Stimulated activated CD8-positive, alpha-beta memory T cell treated with anti-CD3 and anti-CD28 coated beads, Interleukin-15, amount 100 ng/mL, for 4 hours (primary cell): ENCODE data around the gene DCAF6.
"Not testable (repeated sequence)": the region's sequence is repeated elsewhere in the genome, so short reads cannot be mapped to it uniquely, and the experiment has no call there.

ENCODE experiments used
- DNase-seq, 2 donors: peaks; one replicate each; pipeline ENCODE4 v3.0.0-alpha.2; 2020; ENCODE audit warnings: low read depth in 2 of 2

Gene DCAF6

DNA sequence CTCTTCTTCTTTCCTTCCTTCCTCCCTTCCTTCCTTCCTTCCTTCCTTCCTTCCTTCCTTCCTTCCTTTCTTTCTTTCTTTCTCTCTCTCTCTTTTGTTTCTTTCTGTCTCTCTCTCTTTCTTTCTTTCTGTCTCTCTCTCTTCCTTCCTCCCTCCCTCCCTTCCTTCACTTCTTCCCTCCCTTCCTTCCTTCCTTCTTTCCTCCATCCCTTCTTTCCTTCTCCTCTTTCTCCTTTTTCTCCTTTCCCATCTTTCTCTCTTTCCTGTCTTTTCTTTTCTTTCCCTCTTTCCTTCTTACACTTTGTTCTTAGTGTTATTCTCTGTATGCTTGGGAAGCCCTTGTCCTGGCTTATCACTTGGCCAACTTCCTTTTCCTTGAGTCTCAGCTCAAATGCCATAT, 72.8 kb downstream of the DCAF6 start:
- DNase-seq = no peak

DNA sequence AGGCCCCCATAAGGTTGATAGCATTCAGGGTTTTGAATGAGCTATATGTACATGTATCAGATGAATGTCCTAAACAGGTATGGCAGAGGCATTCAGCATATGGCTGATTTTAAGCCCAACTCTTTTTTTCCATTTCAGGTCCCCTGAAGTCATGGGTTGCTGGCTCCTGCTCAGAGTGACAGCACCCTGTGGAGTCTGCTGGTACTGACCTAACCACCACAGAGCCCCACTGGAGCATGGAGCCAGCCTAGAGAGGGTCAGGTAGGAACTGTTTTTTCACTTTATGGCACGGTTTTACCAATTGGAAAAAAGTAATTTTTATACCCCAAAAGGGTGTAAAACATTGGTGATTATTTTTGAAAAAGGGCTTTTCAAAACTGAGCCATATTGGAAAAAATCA, 82.9 kb downstream of the DCAF6 start:
- no peak for DNase-seq

DNA sequence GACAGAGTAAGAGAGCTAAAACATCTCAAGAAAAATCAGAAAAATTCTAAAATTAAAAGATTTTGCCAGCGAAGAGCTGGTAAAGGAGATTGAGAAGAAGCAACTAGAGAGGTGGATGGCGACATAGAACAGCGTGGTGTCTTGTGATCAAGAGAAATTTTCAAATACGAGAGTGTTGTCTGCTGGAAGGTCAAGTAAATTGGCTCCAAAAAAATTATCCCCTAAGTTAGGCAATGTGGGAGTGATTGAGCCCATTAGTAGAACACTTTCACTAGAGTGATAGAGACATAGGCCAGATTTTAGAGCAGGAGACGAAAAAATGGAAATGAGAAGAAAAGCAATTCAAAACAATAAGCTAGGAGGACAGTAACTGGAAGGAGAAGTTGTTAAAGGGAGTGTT, 94.7 kb downstream of the DCAF6 start:
- DNase-seq = no peak

DNA sequence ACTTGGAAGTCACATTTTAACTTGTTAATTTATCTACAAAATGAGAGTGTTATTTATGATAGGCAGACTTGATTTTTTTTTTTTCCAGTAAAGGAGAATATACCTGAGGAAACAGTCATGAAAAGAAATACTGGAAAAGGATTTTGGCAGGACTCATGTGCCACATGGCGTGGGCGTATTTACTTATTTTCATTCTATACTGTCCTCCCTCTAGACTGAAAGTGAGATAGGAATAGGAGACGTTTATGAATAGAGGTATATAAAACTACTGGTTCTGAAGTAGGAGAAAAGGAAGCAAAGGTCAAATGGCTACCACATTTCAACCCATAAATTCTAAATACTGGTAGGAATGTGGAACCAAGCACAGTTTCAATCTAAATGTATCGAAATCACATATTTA, 95.1 kb downstream of the DCAF6 start:
- DNase-seq = no peak

DNA sequence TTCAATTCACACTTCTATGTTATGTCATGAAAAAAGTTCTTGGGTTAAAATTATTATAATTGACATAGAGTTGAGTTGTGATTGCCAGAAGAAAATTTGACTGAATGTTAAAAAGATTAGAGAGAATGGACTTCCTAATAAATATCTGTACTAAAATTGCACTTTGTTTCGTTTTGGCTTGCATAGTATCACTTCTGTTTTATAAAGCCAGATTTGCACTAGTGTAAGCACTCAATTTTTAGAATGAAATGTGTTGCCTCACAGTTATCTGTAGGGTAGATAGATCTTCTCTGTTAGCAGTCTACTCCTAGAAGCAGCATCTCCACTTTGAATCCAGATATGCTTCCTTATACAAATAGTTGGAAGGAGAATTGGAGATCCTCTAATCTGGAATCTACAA, 95.5 kb downstream of the DCAF6 start:
- DNase-seq = no peak

DNA sequence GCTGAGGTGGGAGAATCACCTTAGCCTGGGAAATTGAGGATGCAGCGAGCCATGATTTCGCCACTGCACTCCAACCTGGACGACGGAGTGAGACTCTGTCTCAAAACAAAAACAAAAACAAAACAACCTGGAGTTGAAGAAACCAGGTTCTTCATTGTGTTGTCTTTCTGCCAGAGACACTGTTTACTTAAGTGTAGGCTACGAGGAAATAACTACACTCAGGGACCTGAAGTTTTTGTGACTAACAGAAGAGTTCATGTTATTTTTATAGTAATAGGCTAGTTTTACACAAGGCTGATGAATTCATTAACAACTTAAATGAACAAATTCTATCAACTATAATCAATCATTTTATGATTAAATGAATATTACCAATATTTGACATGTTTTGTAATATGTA, 98.9 kb downstream of the DCAF6 start:
- no peak for DNase-seq

DNA sequence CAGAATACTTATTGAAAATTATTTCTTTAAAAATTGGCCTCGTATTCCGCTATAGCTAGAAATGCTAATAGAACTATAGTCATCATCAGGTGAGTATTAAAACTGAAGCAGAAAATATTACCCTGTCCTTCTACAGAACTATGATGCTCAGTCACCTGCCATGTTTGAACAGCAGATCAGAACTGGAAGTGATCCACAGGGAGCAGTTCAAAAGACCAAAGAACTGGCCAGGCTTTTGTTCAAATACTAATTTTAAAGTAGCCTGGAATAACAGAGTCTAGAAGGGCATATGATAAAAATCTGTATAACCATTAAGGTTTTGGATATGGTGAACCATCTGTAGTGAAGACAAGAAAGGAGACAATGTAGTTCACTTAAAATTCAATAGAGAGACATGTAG, 105.9 kb downstream of the DCAF6 start:
- DNase-seq = no peak

DNA sequence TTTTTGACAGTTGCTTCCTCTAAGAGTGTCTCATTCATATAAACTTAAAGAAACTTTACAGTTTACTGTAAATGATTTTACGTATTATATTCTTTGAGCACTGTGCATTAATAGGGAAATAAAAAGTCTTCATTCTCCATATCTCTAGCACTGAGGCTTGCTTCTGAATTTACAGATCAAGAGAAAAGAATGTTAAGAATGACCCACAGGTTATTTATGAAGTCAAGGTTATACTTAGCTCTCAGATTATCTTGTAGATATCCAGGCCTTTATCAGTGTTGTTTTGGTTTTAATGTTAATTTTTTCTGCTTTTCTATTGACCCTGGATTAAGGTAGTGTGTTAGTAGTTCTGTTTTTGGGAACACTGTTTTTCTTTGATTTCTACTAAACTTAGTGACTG, 108.8 kb downstream of the DCAF6 start:
- DNase-seq = no peak

DNA sequence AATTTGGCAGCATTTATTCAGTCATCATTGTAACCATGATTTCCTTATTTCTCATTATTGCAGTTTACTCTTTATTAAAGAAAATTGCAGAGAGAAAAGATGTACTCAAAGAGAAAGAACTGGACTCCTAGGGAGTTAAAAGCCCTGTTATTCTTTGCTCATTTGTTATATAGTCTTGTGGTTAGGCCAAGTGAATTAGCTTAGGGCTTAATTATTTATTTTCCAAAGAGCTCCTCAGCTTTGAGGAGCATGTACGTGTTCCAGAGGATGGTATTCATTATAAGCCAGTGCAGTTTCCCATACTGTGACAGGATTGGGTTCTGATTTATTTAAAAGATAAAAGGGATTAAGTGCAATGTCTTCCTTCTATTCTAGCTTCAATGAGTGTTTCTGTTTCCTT, 113.8 kb downstream of the DCAF6 start:
- DNase-seq = no peak

DNA sequence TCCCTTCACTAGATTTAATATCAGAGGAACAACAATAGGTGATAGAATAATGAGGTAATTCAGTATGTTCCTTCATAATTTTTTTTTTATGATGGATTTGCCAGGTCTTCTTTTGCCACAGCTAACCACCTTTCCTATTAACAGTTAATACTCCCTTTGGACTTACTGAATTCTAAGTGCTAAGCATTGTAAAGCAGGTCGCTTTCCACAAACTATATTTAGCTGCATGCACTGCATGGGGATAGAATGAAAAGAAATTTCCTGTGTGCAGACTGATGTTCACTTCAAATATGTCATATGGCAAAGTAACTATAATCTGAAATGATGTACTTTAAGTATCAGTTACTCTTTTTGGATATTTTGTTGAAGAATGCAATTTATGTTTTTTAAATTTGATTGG, 114.4 kb downstream of the DCAF6 start:
- DNase-seq = no peak

DNA sequence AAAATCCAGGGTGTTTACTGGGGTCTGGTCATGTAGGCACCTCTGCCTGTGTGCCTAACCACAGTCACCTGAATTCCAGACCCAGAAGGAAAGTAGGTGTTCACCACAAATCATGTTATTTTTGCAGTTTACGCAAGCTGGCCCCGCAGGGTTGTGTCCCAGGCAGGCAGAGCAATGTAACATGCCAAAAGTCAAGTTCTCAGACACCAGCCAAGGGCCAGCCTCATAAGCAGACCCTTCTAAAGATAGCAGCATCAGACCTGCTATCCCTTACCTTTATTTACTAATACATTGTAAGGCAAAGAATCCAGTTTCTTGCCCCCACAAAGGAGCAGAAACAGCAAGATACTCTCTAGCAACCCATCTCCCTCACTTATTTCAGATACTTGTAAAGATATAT, 117.2 kb downstream of the DCAF6 start:
- no peak for DNase-seq

DNA sequence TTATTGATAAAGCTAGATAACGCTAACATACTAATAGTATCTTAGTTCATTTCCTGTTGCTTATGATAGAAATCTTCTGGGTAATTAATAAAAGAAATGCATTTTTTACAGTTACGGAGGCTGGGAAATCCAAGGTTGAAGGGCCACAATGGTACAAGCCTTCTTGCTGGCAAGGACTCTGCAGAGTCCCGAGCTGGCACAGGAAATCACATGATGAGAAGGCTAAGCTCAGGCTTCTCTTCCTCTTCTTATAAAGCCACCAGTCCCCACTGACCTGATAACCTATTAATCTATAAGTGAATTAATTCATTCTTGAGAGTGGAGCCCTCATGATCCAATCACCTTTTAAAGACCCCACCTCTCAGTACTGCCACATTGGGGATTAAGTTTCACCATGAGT, 117.6 kb downstream of the DCAF6 start:
- no peak for DNase-seq

DNA sequence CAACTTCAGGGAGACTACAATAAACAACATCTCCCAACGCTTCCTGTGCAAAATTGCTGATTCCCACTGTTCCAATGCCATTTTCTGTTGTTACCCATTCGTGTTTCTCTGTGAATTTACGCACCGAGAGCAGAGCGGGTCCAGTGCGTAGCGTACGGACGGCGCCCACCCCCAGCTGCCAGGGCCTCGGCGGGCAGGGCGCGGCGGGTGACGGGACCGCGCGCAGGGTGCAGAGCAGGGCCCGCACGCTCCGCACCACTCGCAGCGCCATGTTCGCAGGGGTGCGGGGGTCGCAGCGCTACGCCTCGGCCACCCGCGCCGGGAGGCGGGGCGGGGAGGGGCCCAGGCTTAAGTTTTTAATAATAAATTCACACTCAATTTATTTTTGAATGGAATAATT, 119.7 kb downstream of the DCAF6 start:
- DNase-seq = not testable (repeated sequence)

DNA sequence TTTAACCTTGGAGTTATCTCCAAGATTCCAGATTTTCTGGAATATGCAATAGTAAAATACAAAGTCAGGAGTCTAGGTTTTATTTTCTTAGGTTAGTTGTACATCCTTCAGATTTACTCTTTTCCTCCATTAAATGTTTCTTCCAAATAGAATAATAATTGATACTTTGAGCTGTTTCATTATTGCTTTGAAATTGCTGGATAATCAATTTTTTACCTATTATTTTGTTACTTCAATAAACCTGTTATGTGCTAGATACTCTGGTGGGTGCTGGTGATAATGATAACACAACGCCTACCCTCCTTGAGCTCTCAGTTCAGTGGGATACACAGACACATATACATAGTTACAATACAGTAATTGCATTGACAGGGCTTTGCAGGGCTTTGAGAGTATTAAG, 120.9 kb downstream of the DCAF6 start:
- DNase-seq = no peak

DNA sequence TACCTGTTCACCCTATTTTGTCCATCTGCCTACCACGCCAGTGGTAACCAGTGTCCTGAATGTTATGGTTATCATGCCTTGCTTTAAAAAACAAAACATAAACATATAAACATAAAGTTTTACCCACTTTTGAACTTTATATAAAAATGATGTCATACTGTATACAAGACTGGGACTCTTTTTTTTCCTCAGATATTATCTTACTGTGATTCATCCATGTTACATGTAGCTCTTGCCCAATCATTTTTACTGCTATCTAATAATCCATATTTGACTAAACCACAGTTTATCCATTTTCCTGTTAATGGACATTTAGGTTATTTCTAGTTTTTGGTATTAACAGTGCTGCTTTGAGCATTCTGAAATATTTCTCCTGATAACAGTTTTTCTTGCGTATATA, 121.4 kb downstream of the DCAF6 start:
- no peak for DNase-seq

DNA sequence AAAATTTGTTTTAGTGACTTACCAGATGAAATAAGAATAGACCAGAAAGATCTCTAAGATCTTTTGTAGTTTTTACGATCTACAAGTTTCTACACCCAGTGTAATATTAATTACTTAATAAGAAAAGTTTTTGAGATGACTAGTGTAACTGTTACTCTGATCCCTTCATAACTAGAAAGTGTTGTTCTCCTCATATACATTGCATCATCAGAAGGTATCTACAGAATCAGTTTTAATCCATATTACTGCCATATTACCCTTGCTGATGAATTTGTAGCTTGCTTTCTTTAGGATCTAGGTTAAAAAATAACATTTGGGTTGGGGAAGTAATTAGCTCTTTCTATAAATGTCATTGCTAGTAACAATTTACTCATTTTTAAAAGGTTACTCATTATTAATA, 127.7 kb downstream of the DCAF6 start:
- no peak for DNase-seq

DNA sequence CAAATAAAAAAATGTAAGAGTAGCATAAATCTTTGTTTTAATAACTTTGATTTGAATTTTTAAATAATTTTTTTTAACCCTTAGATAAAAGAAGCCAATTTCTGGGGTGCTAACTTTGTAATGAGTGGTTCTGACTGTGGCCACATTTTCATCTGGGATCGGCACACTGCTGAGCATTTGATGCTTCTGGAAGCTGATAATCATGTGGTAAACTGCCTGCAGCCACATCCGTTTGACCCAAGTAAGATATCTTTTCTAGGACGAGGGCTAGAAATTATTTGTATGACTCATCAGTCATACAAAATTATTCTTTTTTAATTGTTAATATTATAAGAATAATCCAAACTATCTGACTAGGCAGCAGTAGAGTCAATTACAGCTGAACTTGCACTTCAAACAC, 129.0 kb downstream of the DCAF6 start:
- no peak for DNase-seq

DNA sequence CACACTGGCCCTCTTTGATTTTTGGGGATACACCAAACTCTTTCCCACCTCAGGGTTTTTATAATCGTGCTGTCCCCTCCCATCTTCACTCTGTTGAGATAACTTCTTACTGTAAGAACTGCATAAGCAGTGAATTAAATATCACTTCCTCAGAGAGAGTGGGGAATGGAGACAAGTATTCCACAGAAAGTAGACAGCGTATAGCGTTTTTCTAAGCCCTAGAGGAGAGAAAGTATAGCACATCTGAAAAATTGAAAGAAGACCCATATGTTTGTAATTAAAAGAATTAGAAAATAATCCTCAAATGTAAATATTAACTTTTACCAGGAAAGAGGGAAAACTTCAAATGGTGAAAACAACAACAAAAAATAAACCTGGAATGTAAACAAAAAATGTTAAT, 132.9 kb downstream of the DCAF6 start:
- DNase-seq = no peak

DNA sequence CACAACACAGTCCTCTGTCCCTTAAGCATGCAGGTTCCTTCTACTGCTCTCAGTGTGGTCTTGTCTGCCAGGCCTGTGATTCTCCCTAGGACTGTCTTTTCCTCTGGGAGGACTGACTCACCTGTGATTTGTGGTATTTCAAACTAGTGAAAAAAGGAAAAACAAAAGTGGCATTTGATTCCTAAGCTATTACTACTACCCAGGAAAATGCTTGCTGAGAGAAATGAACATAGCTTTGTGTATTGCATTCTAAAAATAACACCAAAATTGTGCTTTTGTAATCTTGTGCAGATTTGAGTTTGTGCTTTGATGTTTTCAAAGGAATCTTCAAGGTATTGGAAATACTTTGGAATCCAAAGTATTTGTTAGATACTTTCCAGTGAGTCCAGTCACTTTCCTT, 143.3 kb downstream of the DCAF6 start:
- DNase-seq = no peak

DNA sequence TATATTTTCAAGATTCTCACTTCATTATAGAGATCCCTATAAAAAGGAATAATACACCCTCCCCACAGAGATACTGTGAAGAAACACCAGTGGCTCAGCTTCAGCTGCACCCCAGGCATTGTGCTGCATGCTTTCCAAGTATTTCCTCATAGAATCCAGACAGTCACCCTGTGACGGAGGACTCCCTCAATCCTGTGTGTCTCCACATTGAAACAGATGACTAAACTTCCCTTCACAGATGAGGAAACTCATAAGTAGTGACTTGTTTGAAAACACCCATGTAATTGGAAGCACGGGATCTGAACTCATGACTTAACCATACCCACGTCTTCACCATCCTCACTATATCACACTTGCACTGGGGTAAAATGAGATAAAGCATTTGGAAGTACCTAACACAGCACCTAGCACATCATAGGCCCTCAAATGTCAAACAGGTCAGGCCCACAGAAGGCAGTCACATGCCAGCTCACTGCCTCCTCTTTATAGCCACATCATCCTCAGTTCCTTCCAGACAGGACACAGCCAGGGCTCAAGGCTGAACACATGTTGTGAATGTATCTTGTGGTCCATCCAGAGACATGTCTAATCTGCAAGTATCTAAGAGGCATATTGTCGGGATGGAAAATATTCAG, 145.0 kb downstream of the DCAF6 start:
- DNase-seq = no peak

DNA sequence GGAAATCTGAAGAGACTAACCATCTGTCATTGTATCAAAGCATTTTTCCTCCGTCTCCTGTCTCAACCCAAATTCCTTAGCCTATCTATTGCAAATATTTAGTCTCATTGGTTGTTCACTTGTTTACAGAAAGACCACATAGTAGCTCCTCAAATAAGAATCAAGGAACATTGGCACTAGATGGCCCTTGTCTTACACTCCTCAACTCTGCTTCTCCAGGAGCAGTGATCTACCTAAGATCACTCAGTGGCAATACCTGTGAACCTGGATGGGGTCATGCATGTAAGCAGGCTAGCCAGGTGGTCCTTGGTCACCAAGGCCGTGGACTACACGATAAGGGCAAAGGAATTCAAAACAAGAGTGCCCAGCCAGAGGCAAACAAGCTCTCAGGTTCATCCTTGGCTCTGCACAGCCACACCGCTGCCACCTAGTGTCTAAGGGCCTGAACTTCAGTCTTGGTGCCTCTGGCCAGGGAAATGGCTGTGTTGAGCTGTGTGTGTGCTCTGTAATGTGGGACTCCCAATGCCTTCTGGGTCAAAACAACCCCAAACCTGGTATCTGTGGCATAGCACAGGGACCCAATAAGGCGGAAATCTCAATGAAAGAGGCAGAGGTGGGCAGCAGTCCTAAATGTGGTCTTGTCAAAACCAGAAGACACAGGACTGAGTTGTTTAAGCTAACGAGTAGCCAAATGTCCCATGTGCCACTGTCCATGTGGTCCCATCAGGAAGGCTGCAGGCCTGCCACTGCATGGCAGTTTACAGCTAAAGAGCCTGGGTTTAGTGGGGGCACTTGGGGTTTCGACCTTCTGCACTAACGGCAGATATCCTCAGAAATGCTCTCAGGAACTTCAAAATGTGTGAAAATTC, 145.8 kb downstream of the DCAF6 start:
- DNase-seq = peak; percentile 13 to 21

DNA sequence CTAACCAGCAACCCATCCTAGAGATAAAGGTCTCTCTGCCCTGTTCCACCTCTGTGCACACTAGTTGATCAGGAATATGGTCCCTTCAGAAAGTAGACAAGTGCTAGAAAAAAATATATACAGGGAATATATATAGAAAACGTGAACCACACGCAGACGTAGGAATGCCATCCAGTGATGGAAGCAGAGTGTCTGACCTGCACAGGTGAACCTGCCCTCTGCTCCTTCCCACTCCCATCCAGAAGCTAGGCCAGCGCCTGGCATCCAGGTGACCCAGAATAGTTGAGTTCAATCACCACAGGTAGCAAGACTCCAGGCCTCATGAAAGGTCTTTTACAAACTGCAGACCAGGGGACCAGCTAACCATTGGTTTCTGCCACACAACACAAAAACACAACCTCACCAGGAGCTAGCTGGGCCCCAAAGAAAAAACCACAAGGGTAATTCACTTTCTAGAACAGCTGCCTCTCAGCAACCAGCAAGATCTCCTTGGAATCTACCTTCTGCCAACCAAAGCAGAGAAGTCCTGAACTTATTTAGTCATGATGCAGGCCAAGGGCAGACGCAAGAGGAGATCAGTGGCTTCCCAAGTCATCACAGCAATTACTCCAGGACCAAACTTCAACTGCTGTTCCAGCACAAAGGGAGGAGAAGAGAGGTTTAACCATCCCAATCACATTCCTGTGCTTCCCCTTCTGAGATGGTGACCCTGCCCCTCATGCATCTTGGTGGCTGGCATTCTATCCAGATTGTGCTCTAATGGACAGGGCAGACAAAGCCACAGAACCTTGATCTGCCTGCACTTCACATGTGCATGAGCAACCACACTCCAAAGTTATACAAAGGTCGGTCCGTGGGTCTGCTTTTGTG, 147.2 kb downstream of the DCAF6 start:
- no peak for DNase-seq
